GM12878 (cell line): ENCODE data around the gene YTHDF2. TPM values are rescaled to one million over a fixed set of nuclear protein-coding genes. Genes with fewer than 3 reads are reported as not detected.

Experiments used
- ATAC-seq: fragments of 200-7000 bp; cut with Tn5 transposase; 3 replicates; pipeline ENCODE4 v1.9.1; 2020; ENCODE audit warnings: mild to moderate bottlenecking, moderate library complexity
- BruUV-seq: library from RNA; stranded (reverse); fragments of 400-500 nt; replicated peaks from 2 replicates; lab custom pipeline; 2021; lab: Mats Ljungman, UMichigan
- CTCF ChIA-PET: fragments of 300-600 bp; sonication (Branson Sonifier 250); formaldehyde crosslinking; extraction: SDS; loops from one replicate; lab custom pipeline; 2021; ENCODE audit warnings: inconsistent platforms; lab: Yijun Ruan, JAX
- POLR2A ChIA-PET: fragments of 350-600 bp; formaldehyde crosslinking; extraction: SDS; loops from one replicate; lab custom pipeline; 2021; ENCODE audit warnings: inconsistent platforms; lab: Charles Lee
- RAD21 ChIA-PET: fragments of 300-600 bp; sonication (Branson Sonifier 250); formaldehyde crosslinking; loops from one replicate; lab custom pipeline; 2023; ENCODE audit warnings: antibody characterized with exemption; ENCODE audit not compliant: unreplicated experiment; lab: Charles Lee
- SMC1A ChIA-PET: fragments of 300-600 bp; sonication (Branson Sonifier 250); formaldehyde crosslinking; loops from one replicate; lab custom pipeline; 2023; ENCODE audit not compliant: unreplicated experiment, uncharacterized antibody; lab: Charles Lee
- DNase-seq: peaks from one replicate; pipeline ENCODE4 v3.0.0-alpha.2; 2011; ENCODE audit warnings: low read depth, low spot score
- FAIRE-seq: peaks from 3 replicates; lab custom pipeline; 2011; peaks lifted over from hg19 to GRCh38; lab: Jason Lieb, UNC
- H2AFZ ChIP-seq: 2 replicates; pipeline ENCODE4 v1.6.0; 2011; ENCODE audit warnings: low read depth, low read length, control low read depth; ENCODE audit not compliant: control insufficient read depth
- H3K27ac ChIP-seq: 2 replicates; pipeline ENCODE4 v1.5.1; 2011; ENCODE audit warnings: control low read depth; ENCODE audit not compliant: control insufficient read depth, insufficient read depth
- H3K27me3 ChIP-seq, 2 experiments: replicated peaks in 1 of 2; 2 replicates each; pipeline versions ENCODE4 v1.6.0 to v1.6.1; 2011; ENCODE audit warnings: low read length in 1 of 2; ENCODE audit not compliant: control insufficient read depth in 2 of 2, insufficient read depth in 2 of 2
- H3K36me3 ChIP-seq, 2 experiments: 2 replicates each; pipeline ENCODE4 v1.5.1; 2011; ENCODE audit warnings: low read length in 1 of 2; ENCODE audit not compliant: control insufficient read depth in 2 of 2, insufficient read depth in 2 of 2
- H3K4me1 ChIP-seq: 2 replicates; pipeline ENCODE4 v1.6.1; 2011; ENCODE audit warnings: mild to moderate bottlenecking, low read length, moderate library complexity, mixed read lengths; ENCODE audit not compliant: control insufficient read depth, insufficient read depth
- H3K4me2 ChIP-seq: 2 replicates; pipeline ENCODE4 v1.6.0; 2011; ENCODE audit warnings: control low read depth; ENCODE audit not compliant: control insufficient read depth, insufficient read depth
- H3K4me3 ChIP-seq: fragments of 200-600 bp; sonication (generic); 2 replicates; pipeline ENCODE4 v1.5.1; 2016
- H3K79me2 ChIP-seq: 2 replicates; pipeline ENCODE4 v1.6.0; 2011; ENCODE audit warnings: low read length; ENCODE audit not compliant: control insufficient read depth, insufficient read depth
- H3K9ac ChIP-seq: 2 replicates; pipeline ENCODE4 v1.8.0; 2011; ENCODE audit warnings: low read length, control low read depth, mixed read lengths; ENCODE audit not compliant: control insufficient read depth, insufficient read depth
- H3K9me3 ChIP-seq: replicated peaks from 3 replicates; pipeline ENCODE4 v1.5.1; 2011; ENCODE audit warnings: mild to moderate bottlenecking, low read length; ENCODE audit not compliant: control insufficient read depth, insufficient read depth
- H4K20me1 ChIP-seq: 2 replicates; pipeline ENCODE4 v1.6.0; 2011; ENCODE audit not compliant: control insufficient read depth, insufficient read depth
- CEBPB ChIP-seq, 2 experiments: fragments of 150-350 bp in 1 of 2; IDR thresholded peaks; 2 replicates each; pipeline ENCODE4 v1.6.1; 2012 to 2014; ENCODE audit warnings: low read depth in 2 of 2, low read length in 2 of 2, borderline replicate concordance in 1 of 2, inconsistent platforms in 1 of 2
- EGR1 ChIP-seq, 2 experiments: IDR thresholded peaks; 1 replicate in 1 of 2; 2 replicates in 1 of 2; pipeline ENCODE4 v1.6.1; 2011 to 2012; ENCODE audit warnings: low read depth in 2 of 2, low read length in 2 of 2, borderline replicate concordance in 1 of 2, mild to moderate bottlenecking in 1 of 2, moderate library complexity in 1 of 2
- FOXK2 ChIP-seq: fragments of 450-650 bp; IDR thresholded peaks from 2 replicates; pipeline ENCODE4 v1.6.1; 2017; ENCODE audit warnings: mild to moderate bottlenecking, moderate library complexity
- HDAC6 ChIP-seq: fragments of 200-600 bp; sonication (generic); IDR thresholded peaks from one replicate; pipeline ENCODE4 v1.8.0; 2017; ENCODE audit warnings: antibody characterized with exemption; ENCODE audit not compliant: unreplicated experiment
- HDGF ChIP-seq: fragments of 450-650 bp; IDR thresholded peaks from 2 replicates; pipeline ENCODE4 v1.6.1; 2016; ENCODE audit warnings: antibody characterized with exemption
- IRF5 ChIP-seq: fragments of 450-650 bp; IDR thresholded peaks from 2 replicates; pipeline ENCODE4 v1.6.1; 2017; ENCODE audit warnings: borderline replicate concordance
- MEF2B ChIP-seq: fragments of 450-650 bp; IDR thresholded peaks from 2 replicates; pipeline ENCODE4 v1.6.1; 2018; ENCODE audit warnings: mild to moderate bottlenecking, moderate library complexity; ENCODE audit not compliant: partially characterized antibody, poor library complexity, severe bottlenecking
- MXI1 ChIP-seq: fragments of 150-350 bp; IDR thresholded peaks from 2 replicates; pipeline ENCODE4 v1.6.1; 2011; ENCODE audit warnings: low read depth, mild to moderate bottlenecking, inconsistent platforms, low read length, improper control_type of control experiment
- NBN ChIP-seq: fragments of 450-650 bp; IDR thresholded peaks from 2 replicates; pipeline ENCODE4 v1.6.1; 2016
- RFX5 ChIP-seq: IDR thresholded peaks from 2 replicates; pipeline ENCODE4 v1.6.1; 2011; ENCODE audit warnings: low read depth, low read length, improper control_type of control experiment
- TCF12 ChIP-seq: IDR thresholded peaks from 2 replicates; pipeline ENCODE4 v1.6.1; 2011; ENCODE audit warnings: low read depth, mild to moderate bottlenecking, low read length
- ZNF217 ChIP-seq: fragments of 450-650 bp; IDR thresholded peaks from 2 replicates; pipeline ENCODE4 v1.6.1; 2017; ENCODE audit warnings: antibody characterized with exemption, mild to moderate bottlenecking
- WGBS: methylation state at CpG from one replicate; pipeline ENCODE4 v1.1.6; 2016; ENCODE audit warnings: low lambda C conversion rate; ENCODE audit not compliant: insufficient replicate concordance, insufficient coverage; ENCODE audit errors: missing lambda C conversion rate; 5-methylcytosine and 5-hydroxymethylcytosine counted together
- in situ Hi-C: fragments of 300-500 bp; cut with MboI; formaldehyde crosslinking; loops from 9 replicates; pipeline ENCODE4 v1.14.3; 2018; ENCODE audit warnings: mixed read lengths
- intact Hi-C: fragments of 100-400 bp; cut with micrococcal nuclease; formaldehyde crosslinking; loops from one replicate; pipeline ENCODE4 v1.14.2; 2022; ENCODE audit not compliant: unreplicated experiment
- polyA plus RNA-seq, 11 experiments: library from polyadenylated mRNA; depleted of rRNA in 4 of 11; unstranded in 6 of 11; stranded (reverse) in 5 of 11; fragments of >200 nt; fragmentation: Nextera tagmentation in 4 of 11; fragmentation: Illumina TruSeq in 1 of 11; extraction: Ambion mirVana in 4 of 11; extraction: Trizol in 1 of 11; gene quantifications; 1 replicate in 1 of 11; 2 replicates in 10 of 11; pipeline versions ENCODE4 v1.2.1 to v1.2.3, GENCODE V29; 2011 to 2016; ENCODE audit warnings: inconsistent platforms in 2 of 11, missing spikeins in 2 of 11, low read depth in 1 of 11
- total RNA-seq, 4 experiments: library from RNA; depleted of rRNA in 3 of 4; stranded (reverse); fragments of >200 nt in 3 of 4; fragmentation: Illumina TruSeq in 1 of 4; extraction: Trizol in 1 of 4; gene quantifications; 2 replicates each; pipeline versions ENCODE4 v1.2.1 to v1.2.3, GENCODE V29; 2013 to 2021
- TF ChIP-seq, protein P1 (sequence below), 3 experiments: IDR thresholded peaks in 2 of 3; conservative IDR thresholded peaks in 1 of 3; 2 replicates each; pipeline ENCODE4 v1.5.1; 2011; ENCODE audit warnings: low read depth in 3 of 3, low read length in 3 of 3, mild to moderate bottlenecking in 3 of 3, control low read depth in 2 of 3, moderate library complexity in 2 of 3, inconsistent platforms in 1 of 3, mixed read lengths in 1 of 3; ENCODE audit not compliant: control insufficient read depth in 2 of 3, insufficient read depth in 1 of 3; ENCODE audit errors: extremely low read depth in 1 of 3
- TF ChIP-seq, protein P2 (sequence below): fragments of 450-650 bp; IDR thresholded peaks from 2 replicates; pipeline ENCODE4 v1.6.1; 2018; ENCODE audit warnings: mild to moderate bottlenecking, low read depth, moderate library complexity; ENCODE audit not compliant: partially characterized antibody

YTHDF2 gene
- total and polyA plus RNA-seq, 10 of the 15 experiments (the other 5 are each of a cell fraction or from before 2014, with no cell fraction given) = 42.4 to 121 (median 66.9) TPM

GRCh38 chr1:28789816-28790215 is 53.1 kb downstream of the YTHDF2 start:
- Histone ChIP-seq H3K4me3 (no peak overlapping the region), H3K27me3 (no peaks in the 10 kb centered on the region; a peak in 1 of 4 replicates), H3K9me3 (no peaks in the 10 kb centered on the region), H3K36me3 (no peaks in the 10 kb centered on the region), H3K9ac (no peak overlapping the region), H3K79me2 (no peaks in the 10 kb centered on the region), H3K4me2 (no peak overlapping the region), H4K20me1 (no peaks in the 10 kb centered on the region), H2AFZ (no peak overlapping the region), H3K4me1 (no peaks in the 10 kb centered on the region), H3K27ac (no peak overlapping the region)
- ChIA-PET RAD21 (no interaction called here), SMC1A (no interaction called here), POLR2A (no interaction called here), CTCF (no interaction called here)
- no TSS peak for BruUV-seq
- WGBS = 44% methylated on average over 6 of the region's 6 CpGs
- in situ Hi-C loops = loop anchor here (5.0 kb wide), 2 partner anchors 87 to 242 kb away; no protein-coding TSS in a partner anchor
- intact Hi-C loops = loop anchor here (5.0 to 10.0 kb wide), 2 partner anchors 242 to 415 kb away; no protein-coding TSS in a partner anchor
- DNase-seq (no peak), FAIRE-seq (no peak), ATAC-seq (no peak)
- TF ChIP-seq MXI1 = no peak
- TF ChIP-seq, protein P1, sequence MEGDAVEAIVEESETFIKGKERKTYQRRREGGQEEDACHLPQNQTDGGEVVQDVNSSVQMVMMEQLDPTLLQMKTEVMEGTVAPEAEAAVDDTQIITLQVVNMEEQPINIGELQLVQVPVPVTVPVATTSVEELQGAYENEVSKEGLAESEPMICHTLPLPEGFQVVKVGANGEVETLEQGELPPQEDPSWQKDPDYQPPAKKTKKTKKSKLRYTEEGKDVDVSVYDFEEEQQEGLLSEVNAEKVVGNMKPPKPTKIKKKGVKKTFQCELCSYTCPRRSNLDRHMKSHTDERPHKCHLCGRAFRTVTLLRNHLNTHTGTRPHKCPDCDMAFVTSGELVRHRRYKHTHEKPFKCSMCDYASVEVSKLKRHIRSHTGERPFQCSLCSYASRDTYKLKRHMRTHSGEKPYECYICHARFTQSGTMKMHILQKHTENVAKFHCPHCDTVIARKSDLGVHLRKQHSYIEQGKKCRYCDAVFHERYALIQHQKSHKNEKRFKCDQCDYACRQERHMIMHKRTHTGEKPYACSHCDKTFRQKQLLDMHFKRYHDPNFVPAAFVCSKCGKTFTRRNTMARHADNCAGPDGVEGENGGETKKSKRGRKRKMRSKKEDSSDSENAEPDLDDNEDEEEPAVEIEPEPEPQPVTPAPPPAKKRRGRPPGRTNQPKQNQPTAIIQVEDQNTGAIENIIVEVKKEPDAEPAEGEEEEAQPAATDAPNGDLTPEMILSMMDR (IDR thresholded peaks at IDR 0.05 in 2 of 3, conservative IDR thresholded peaks at IDR 0.05 in 1 of 3; ENCODE audit: control insufficient read depth in 2 of 3, extremely low read depth in 1 of 3, insufficient read depth in 1 of 3, low read depth in 3 of 3, low read length in 3 of 3) = no peak
- TF ChIP-seq TCF12 = no peak
- no peak for TF ChIP-seq MEF2B
- TF ChIP-seq ZNF217 = no peak
- TF ChIP-seq IRF5 = no peak
- no peak for TF ChIP-seq RFX5
- no peak for TF ChIP-seq HDGF
- no peak for TF ChIP-seq NBN
- TF ChIP-seq CEBPB (IDR thresholded peaks at IDR 0.05; ENCODE audit: borderline replicate concordance in 1 of 2, low read depth in 2 of 2, low read length in 2 of 2) = no peak
- no peak for TF ChIP-seq FOXK2
- no peak for TF ChIP-seq HDAC6
- no peak for TF ChIP-seq EGR1 (IDR thresholded peaks at IDR 0.05; ENCODE audit: borderline replicate concordance in 1 of 2, low read depth in 2 of 2, low read length in 2 of 2)
- TF ChIP-seq, protein P2, sequence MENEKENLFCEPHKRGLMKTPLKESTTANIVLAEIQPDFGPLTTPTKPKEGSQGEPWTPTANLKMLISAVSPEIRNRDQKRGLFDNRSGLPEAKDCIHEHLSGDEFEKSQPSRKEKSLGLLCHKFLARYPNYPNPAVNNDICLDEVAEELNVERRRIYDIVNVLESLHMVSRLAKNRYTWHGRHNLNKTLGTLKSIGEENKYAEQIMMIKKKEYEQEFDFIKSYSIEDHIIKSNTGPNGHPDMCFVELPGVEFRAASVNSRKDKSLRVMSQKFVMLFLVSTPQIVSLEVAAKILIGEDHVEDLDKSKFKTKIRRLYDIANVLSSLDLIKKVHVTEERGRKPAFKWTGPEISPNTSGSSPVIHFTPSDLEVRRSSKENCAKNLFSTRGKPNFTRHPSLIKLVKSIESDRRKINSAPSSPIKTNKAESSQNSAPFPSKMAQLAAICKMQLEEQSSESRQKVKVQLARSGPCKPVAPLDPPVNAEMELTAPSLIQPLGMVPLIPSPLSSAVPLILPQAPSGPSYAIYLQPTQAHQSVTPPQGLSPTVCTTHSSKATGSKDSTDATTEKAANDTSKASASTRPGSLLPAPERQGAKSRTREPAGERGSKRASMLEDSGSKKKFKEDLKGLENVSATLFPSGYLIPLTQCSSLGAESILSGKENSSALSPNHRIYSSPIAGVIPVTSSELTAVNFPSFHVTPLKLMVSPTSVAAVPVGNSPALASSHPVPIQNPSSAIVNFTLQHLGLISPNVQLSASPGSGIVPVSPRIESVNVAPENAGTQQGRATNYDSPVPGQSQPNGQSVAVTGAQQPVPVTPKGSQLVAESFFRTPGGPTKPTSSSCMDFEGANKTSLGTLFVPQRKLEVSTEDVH = no peak
